Transverse colon (tissue), 3 donors: ENCODE results near the gene TSPAN10.
"Not testable (repeated sequence)": the region's sequence is repeated elsewhere in the genome, so short reads cannot be mapped to it uniquely, and the experiment has no call there.

Source experiments
- CTCF ChIP-seq, 5 experiments: fragments of 200-600 bp in 3 of 5; fragments of 450-650 bp in 2 of 5; sonication (generic) in 3 of 5; IDR thresholded peaks; 1 replicate in 2 of 5; 2 replicates in 3 of 5; pipeline ENCODE4 v1.5.1; 2016 to 2017; ENCODE audit warnings: antibody characterized with exemption in 5 of 5, inconsistent platforms in 3 of 5, mild to moderate bottlenecking in 2 of 5, moderate library complexity in 1 of 5
- EP300 ChIP-seq: sonication (generic); formaldehyde crosslinking; IDR thresholded peaks from one replicate; pipeline ENCODE4 v1.6.1; 2017; ENCODE audit warnings: antibody characterized with exemption, low read depth
- POLR2A ChIP-seq: fragments of 450-650 bp; IDR thresholded peaks from one replicate; pipeline ENCODE4 v1.6.1; 2016; ENCODE audit warnings: antibody characterized with exemption, mild to moderate bottlenecking, moderate library complexity

DNA sequence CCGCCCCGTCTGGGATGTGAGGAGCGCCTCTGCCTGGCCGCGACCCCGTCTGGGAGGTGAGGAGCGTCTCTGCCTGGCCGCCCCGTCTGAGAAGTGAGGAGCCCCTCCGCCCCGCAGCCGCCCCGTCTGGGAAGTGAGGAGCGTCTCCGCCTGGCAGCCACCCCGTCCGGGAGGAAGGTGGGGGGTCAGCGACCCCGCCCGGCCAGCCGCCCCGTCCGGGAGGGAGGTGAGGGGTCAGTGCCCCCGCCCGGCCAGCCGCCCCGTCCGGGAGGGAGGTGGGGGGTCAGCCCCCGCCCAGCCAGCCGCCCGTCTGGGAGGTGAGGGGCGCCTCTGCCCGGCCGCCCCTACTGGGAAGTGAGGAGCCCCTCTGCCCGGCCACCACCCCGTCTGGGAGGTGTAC lies 18.7 kb upstream of the TSPAN10 start:
- TF ChIP-seq CTCF (IDR thresholded peaks at IDR 0.05); EP300; POLR2A: not testable (repeated sequence)
